Loucy (cell line): ENCODE measurements around the gene NUP62.

Experiments used
- H2AFZ ChIP-seq: fragments of 200-600 bp; sonication (generic); 2 replicates; pipeline ENCODE4 v1.6.0; 2016; ENCODE audit warnings: antibody characterized with exemption, mild to moderate bottlenecking, low read length, moderate library complexity
- H3F3A ChIP-seq: fragments of 200-600 bp; 2 replicates; pipeline ENCODE4 v1.6.0; 2016; ENCODE audit warnings: antibody characterized with exemption, low read depth, mild to moderate bottlenecking
- H3K27me3 ChIP-seq: fragments of 200-600 bp; sonication (generic); 2 replicates; pipeline ENCODE4 v1.6.1; 2014; ENCODE audit warnings: low read length, mild to moderate bottlenecking; ENCODE audit not compliant: insufficient read depth, poor library complexity, severe bottlenecking
- H3K36me3 ChIP-seq: fragments of 200-600 bp; sonication (generic); 2 replicates; pipeline ENCODE4 v1.6.1; 2016; ENCODE audit warnings: low read length; ENCODE audit not compliant: insufficient read depth
- H3K4me1 ChIP-seq: fragments of 200-600 bp; sonication (generic); 2 replicates; pipeline ENCODE4 v1.5.1; 2014; ENCODE audit warnings: low read length, mild to moderate bottlenecking; ENCODE audit not compliant: insufficient read depth, poor library complexity, severe bottlenecking
- H3K4me2 ChIP-seq: fragments of 200-600 bp; sonication (generic); 2 replicates; pipeline ENCODE4 v1.6.0; 2014; ENCODE audit warnings: antibody characterized with exemption, low read length, low read depth, mild to moderate bottlenecking; ENCODE audit not compliant: poor library complexity, severe bottlenecking
- H3K4me3 ChIP-seq: fragments of 200-600 bp; sonication (generic); 2 replicates; pipeline ENCODE4 v1.5.1; 2014; ENCODE audit warnings: low read length, mild to moderate bottlenecking, mixed read lengths; ENCODE audit not compliant: poor library complexity, severe bottlenecking
- H3K79me2 ChIP-seq: fragments of 200-600 bp; sonication (generic); 2 replicates; pipeline ENCODE4 v1.6.1; 2014; ENCODE audit warnings: low read length; ENCODE audit not compliant: insufficient read depth
- H3K9ac ChIP-seq: fragments of 200-600 bp; sonication (generic); 2 replicates; pipeline ENCODE4 v1.6.0; 2014; ENCODE audit warnings: mild to moderate bottlenecking, low read depth, low read length, moderate library complexity; ENCODE audit not compliant: poor library complexity, severe bottlenecking
- H3K9me2 ChIP-seq: fragments of 200-600 bp; sonication (generic); replicated peaks from 2 replicates; pipeline ENCODE4 v1.6.1; 2016; ENCODE audit warnings: low read depth, low read length, mixed read lengths
- H3K9me3 ChIP-seq: fragments of 200-600 bp; sonication (generic); 2 replicates; pipeline ENCODE4 v1.6.1; 2014; ENCODE audit warnings: mild to moderate bottlenecking, antibody characterized with exemption, low read length, low read depth; ENCODE audit not compliant: insufficient read depth
- H4K20me1 ChIP-seq: fragments of 200-600 bp; sonication (generic); 2 replicates; pipeline ENCODE4 v1.6.0; 2014; ENCODE audit warnings: antibody characterized with exemption, low read length, mild to moderate bottlenecking; ENCODE audit not compliant: insufficient read depth, poor library complexity, severe bottlenecking
- CTCF ChIP-seq: fragments of 200-600 bp; sonication (generic); conservative IDR thresholded peaks from 2 replicates; pipeline ENCODE4 v1.5.1; 2014; ENCODE audit warnings: mild to moderate bottlenecking, antibody characterized with exemption, low read length
- EZH2phosphoT487 ChIP-seq: fragments of 200-600 bp; IDR thresholded peaks from 2 replicates; pipeline ENCODE4 v1.6.1; 2018; ENCODE audit warnings: antibody characterized with exemption, mild to moderate bottlenecking, moderate library complexity, borderline replicate concordance

Gene NUP62

GRCh38 chr19:49911381-49912145, 17.7 kb downstream of the NUP62 start:
- Histone ChIP-seq H3K9me2 (no peaks in the 10 kb centered on the region), H3K36me3 (peaks cover 86% of the 10 kb centered on the region; the same call in 1 of the 2 replicates), H4K20me1 (peaks cover 90% of the 10 kb centered on the region), H3K4me1 (peaks cover 7% of the 10 kb centered on the region), H2AFZ (no peak overlapping the region), H3K4me3 (no peak overlapping the region), H3F3A (no peaks in the 10 kb centered on the region), H3K9me3 (no peaks in the 10 kb centered on the region), H3K4me2 (no peak overlapping the region), H3K9ac (peak overlapping the region; percentile 16), H3K27me3 (no peaks in the 10 kb centered on the region), H3K79me2 (peaks cover 86% of the 10 kb centered on the region)
- TF ChIP-seq EZH2phosphoT487 (no peak), CTCF (no peak)

GRCh38 chr19:49910179-49910578, 19.1 kb downstream of the NUP62 start:
- Histone ChIP-seq H3K9me2 (no peaks in the 10 kb centered on the region), H3F3A (no peaks in the 10 kb centered on the region), H4K20me1 (peaks cover 81% of the 10 kb centered on the region), H3K4me3 (no peak overlapping the region), H3K36me3 (peaks cover 82% of the 10 kb centered on the region; the same call in 1 of the 2 replicates), H3K9me3 (no peaks in the 10 kb centered on the region), H3K9ac (no peak overlapping the region), H3K4me2 (no peak overlapping the region), H3K79me2 (peaks cover 72% of the 10 kb centered on the region), H2AFZ (no peak overlapping the region), H3K4me1 (peaks cover 11% of the 10 kb centered on the region), H3K27me3 (no peaks in the 10 kb centered on the region)
- no peak for TF ChIP-seq CTCF
- no peak for TF ChIP-seq EZH2phosphoT487

- no peak overlapping the region for H3K9ac ChIP-seq
- H3K36me3 ChIP-seq, result peaks cover 71% of the 10 kb centered on the region; the same call in 1 of the 2 replicates
- no peaks in the 10 kb centered on the region for H3F3A ChIP-seq
- no peaks in the 10 kb centered on the region for H3K9me3 ChIP-seq
- no peak for TF ChIP-seq CTCF
- no peak for TF ChIP-seq EZH2phosphoT487
- peaks cover 69% of the 10 kb centered on the region for H4K20me1 ChIP-seq
- no peak overlapping the region for H3K4me3 ChIP-seq
- H3K4me1 ChIP-seq, result peaks cover 11% of the 10 kb centered on the region
- no peak overlapping the region for H2AFZ ChIP-seq
- no peaks in the 10 kb centered on the region for H3K27me3 ChIP-seq
- H3K4me2 ChIP-seq, result no peak overlapping the region
- no peaks in the 10 kb centered on the region for H3K9me2 ChIP-seq
- peaks cover 59% of the 10 kb centered on the region for H3K79me2 ChIP-seq
Measured at GRCh38 chr19:49908480-49909420, 20.6 kb downstream of the NUP62 start.
